HG02588 (cell line): ENCODE results near the gene PPIL4.
A peak's percentile ranks its signal among the peaks of the same experiment; 100 is the strongest.

ENCODE experiments used
- ATAC-seq: cut with Tn5 transposase; IDR thresholded peaks from one replicate; pipeline ENCODE4 v1.9.1; 2021; ENCODE audit warnings: mild to moderate bottlenecking, moderate library complexity; ENCODE audit not compliant: unreplicated experiment

The PPIL4 gene

GRCh38 chr6:149545754-149546471 is at the start of gene PPIL4:
PPIL4 (minus strand) TSS chr6:149546043; CDS start chr6:149546005, 38 bp downstream.
- peak; percentile 87 for ATAC-seq

- no peak for ATAC-seq
Observed at GRCh38 chr6:149593408-149593807, 47.6 kb upstream of the PPIL4 start.

- ATAC-seq: no peak
Observed at GRCh38 chr6:149592983-149593382, 47.1 kb upstream of the PPIL4 start.

GRCh38 chr6:149586149-149586548 is 40.3 kb upstream of the PPIL4 start:
- no peak for ATAC-seq

- ATAC-seq: no peak
Observed at GRCh38 chr6:149581349-149581748, 35.5 kb upstream of the PPIL4 start.

GRCh38 chr6:149580880-149581279 is 35.0 kb upstream of the PPIL4 start:
- no peak for ATAC-seq

GRCh38 chr6:149567945-149568585 is 22.2 kb upstream of the PPIL4 start:
- ATAC-seq: no peak

- ATAC-seq: no peak
Observed at GRCh38 chr6:149567194-149567586, 21.3 kb upstream of the PPIL4 start.

GRCh38 chr6:149566410-149567193 is 20.8 kb upstream of the PPIL4 start:
- ATAC-seq: peak; percentile 20

- peak; percentile 75 for ATAC-seq
Observed at GRCh38 chr6:149565527-149566409, 19.9 kb upstream of the PPIL4 start, which contains the start of gene GINM1. GINM1 (plus strand) TSS chr6:149566375; CDS start chr6:149566415, 40 bp downstream.

- ATAC-seq: no peak
Observed at GRCh38 chr6:149563928-149564325, 18.1 kb upstream of the PPIL4 start.

- no peak for ATAC-seq
Observed at GRCh38 chr6:149563203-149563927, 17.5 kb upstream of the PPIL4 start.

- no peak for ATAC-seq
Observed at GRCh38 chr6:149560736-149561135, 14.9 kb upstream of the PPIL4 start.

- ATAC-seq: no peak
Observed at GRCh38 chr6:149559389-149559788, 13.5 kb upstream of the PPIL4 start.

- no peak for ATAC-seq
Observed at GRCh38 chr6:149558029-149558428, 12.2 kb upstream of the PPIL4 start.

GRCh38 chr6:149551920-149552319 is 6.1 kb upstream of the PPIL4 start:
- no peak for ATAC-seq

- peak; percentile 25 for ATAC-seq
Observed at GRCh38 chr6:149545258-149545753, 537 bp downstream of the PPIL4 start.

- no peak for ATAC-seq
Observed at GRCh38 chr6:149544646-149545257, 1.1 kb downstream of the PPIL4 start.

GRCh38 chr6:149541139-149541538 is 4.7 kb downstream of the PPIL4 start:
- no peak for ATAC-seq
